Lower leg skin (tissue), 3 donors: Measurements from ENCODE around the gene NT5DC1.

Experiments
- POLR2A ChIP-seq, 2 donors: fragments of 450-650 bp; IDR thresholded peaks; one replicate each; pipeline ENCODE4 v1.6.1; 2016 to 2017; ENCODE audit warnings: antibody characterized with exemption in 2 of 2, mild to moderate bottlenecking in 1 of 2, moderate library complexity in 1 of 2
- TF ChIP-seq, protein P1 (sequence below), 3 donors: fragments of 450-650 bp; IDR thresholded peaks; one replicate each; pipeline ENCODE4 v1.5.1; 2016; ENCODE audit warnings: antibody characterized with exemption in 3 of 3, mild to moderate bottlenecking in 3 of 3, moderate library complexity in 2 of 3

DNA sequence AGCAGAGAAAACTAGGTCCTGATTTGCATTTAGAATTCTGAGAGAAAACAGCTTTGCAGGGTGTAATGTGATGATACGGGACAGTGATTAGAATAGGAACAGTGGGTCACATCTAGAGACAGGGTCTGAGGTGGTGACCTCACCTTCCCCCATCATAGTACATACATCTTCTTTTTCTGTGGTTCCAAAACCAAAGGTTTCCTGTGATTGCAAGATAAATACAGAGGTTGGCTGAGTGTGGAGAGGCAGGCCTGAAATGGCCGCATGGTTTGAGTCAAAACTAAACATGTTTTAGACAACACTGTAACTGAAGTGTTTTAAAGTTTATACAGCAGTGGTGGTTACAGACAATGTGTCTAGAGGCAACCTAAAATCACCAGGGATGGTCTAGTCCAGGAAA lies 10.4 kb upstream of the NT5DC1 start:
- TF ChIP-seq, protein P1, sequence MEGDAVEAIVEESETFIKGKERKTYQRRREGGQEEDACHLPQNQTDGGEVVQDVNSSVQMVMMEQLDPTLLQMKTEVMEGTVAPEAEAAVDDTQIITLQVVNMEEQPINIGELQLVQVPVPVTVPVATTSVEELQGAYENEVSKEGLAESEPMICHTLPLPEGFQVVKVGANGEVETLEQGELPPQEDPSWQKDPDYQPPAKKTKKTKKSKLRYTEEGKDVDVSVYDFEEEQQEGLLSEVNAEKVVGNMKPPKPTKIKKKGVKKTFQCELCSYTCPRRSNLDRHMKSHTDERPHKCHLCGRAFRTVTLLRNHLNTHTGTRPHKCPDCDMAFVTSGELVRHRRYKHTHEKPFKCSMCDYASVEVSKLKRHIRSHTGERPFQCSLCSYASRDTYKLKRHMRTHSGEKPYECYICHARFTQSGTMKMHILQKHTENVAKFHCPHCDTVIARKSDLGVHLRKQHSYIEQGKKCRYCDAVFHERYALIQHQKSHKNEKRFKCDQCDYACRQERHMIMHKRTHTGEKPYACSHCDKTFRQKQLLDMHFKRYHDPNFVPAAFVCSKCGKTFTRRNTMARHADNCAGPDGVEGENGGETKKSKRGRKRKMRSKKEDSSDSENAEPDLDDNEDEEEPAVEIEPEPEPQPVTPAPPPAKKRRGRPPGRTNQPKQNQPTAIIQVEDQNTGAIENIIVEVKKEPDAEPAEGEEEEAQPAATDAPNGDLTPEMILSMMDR (IDR thresholded peaks at IDR 0.05) = no peak
- no peak for TF ChIP-seq POLR2A (IDR thresholded peaks at IDR 0.05)
